GM19240 (cell line): ENCODE measurements around the gene AATK.
"Not testable (repeated sequence)": the region's sequence is repeated elsewhere in the genome, so short reads cannot be mapped to it uniquely, and the experiment has no call there.

Experiments
- DNase-seq: peaks from one replicate; pipeline ENCODE4 v3.0.0; 2011; ENCODE audit warnings: low spot score; ENCODE audit not compliant: insufficient read length

Gene AATK

DNA sequence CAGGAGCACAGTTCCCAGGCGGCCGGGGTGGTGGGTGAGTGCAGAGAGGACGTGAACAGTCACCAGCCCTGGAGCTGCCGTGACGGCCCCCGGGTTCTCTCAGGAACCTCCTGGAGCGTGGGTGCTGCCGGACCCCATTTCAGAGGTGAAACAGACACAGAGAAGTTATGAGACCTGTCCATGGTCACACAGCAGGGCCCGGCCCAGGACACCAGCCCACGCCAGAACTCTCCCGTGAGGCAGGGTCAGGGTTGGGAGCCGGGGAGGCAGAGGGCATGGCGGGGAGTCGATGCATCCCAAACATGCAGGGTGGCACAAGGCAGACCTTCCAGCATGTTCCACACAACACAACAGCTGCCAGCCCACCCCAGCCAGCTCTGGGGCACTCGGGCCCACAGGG lies 4.5 kb downstream of the AATK start:
- DNase-seq = no peak

GRCh38 chr17:81160747-81161453 lies 5.1 kb downstream of the AATK start:
- DNase-seq = no peak

GRCh38 chr17:81160306-81160705 lies 5.7 kb downstream of the AATK start:
- no peak for DNase-seq

GRCh38 chr17:81159611-81160265 lies 6.3 kb downstream of the AATK start:
- no peak for DNase-seq

- DNase-seq = no peak
Measured at GRCh38 chr17:81158688-81159590, 7.1 kb downstream of the AATK start.

DNA sequence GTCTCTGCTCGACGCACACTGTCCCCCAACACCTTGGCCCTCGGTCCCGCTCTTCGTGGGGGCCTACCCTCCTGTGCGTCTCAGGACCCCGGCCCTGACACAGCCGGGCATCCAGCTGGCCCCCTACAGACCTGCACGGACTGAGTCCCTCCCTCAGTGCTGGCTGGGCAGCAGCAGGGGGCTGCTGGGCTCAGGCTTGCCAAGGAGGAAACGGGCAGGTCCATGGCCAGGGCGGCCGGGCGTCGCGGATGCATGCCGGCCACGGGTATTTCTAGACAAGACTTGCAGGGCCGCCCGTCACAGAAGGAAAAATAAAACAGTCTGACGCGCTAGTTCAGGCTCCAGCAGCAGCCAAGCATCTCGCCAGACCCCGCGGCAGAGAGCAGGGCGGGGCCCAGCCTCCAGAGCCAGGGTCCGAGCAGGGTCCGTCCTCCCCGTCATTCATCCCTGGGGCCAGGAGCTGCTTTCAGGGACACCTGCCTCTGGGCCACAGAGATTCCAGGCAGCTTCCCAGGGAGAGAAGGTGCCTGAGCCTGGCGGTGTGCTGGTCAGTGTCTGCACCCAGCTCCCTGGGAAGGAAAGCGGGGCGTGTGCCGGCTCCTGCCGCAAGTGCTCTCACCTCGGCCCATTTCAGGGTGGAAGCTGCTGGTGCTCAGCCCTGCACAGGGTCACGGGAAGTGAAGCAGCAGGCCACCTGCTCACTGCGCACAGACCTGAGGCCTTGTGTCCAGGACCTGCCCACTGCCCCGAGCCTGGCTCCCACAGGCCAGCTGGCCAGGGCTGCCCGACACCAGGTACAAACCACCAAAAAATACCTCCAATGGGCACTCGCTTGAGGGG lies 8.0 kb downstream of the AATK start:
- DNase-seq = no peak

DNA sequence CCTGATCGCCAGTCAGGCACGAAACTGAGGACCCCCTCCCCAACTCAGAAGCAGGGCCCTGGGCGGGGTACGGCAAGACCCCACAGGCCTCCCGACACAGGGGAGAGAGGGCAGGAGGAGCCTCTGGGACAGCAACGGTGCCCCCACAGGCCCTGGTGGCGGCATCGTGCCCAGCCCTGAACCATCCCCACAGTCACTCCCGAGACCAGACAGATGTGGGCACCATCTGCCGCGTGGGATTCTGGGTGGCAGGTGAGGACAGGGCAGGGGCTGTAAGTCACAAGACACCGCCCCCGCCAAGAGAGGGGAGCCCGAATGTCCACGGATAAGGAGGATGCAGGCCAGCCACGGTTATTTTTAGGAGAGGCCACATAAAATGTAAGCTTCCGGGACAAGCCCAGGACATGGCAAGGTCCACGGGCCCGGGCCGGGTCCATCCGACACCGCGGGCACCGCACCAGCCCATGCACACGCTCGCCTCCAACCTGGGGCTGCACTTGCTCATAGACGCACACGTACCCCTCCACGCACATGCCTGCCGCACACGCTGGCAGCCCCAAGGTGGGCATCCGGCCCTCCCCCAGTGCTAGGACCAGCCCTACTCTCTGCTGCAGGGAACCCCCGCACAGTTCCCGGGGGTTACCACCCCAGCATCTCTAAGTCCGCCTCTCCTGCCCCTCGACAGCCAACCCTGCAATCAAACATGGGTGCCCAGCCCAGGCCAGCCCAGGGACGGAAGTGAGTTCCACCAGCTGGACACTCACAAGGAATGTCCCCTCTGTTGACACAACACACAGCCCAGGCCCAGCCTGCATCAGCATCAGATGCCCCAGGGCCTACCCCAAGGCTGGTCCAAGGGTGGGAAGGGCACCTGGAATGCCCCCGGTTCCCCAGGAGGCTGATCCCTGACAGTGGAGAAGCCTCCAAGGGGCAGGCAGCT lies 8.9 kb downstream of the AATK start:
- DNase-seq = no peak

DNA sequence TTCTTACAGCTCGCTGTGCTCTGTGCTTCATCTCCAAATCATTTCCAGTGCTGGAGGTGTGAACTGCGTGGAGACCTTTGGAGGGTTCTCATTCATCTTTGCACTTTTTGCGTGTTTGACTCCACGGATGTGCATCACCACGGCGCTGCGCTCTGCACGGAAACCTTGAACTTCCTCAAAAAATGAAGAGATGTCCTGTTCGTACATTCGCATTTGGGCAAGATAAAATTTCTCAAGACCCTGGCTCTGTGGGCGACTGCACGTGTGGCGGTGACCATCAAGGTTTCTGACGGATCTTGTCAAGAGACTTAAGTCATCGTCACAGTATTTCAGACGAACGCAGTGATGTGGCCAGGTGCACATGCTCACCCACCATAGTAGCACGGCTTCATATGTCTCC lies 11.1 kb downstream of the AATK start:
- DNase-seq = no peak

DNA sequence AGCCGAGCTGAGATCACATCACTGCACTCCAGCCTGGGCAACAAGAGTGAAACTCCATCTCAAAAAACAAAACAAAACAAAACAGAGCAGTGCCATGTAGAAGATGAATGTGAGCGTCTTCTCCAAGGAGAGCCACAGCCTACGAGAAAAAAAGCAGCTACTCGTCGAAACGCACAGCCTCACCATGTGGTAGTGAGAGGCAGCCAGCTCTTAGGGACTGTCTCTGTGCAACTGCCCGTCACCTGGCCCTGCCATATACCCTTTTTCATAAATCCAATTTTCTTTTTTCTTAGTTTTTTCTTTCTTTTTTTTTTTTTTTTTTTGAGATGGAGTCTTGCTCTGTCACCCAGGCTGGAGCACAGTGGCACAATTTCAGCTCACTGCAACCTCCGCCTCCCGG lies 12.0 kb downstream of the AATK start:
- not testable (repeated sequence) for DNase-seq

DNA sequence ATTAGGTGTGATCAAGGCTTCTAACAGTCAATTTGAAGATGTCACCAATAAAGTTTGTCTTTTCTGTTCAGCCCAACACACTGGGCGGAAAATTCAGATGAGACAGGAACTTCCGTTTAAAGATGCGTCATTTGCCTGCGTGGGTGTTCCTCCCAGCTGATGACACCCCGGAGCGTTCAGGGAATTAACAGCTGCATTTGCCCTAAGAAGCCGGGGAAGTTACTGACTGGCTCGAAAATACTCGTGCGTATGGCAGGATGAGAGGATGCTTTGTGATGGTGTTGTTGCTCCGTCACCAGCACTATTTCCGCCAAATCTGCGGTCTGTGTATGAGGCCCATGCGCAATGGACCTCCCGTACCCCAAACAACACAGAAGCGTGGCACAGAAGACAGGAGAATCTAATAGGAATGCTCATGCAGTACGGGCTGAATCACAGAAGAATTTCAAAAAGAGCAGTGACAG lies 12.6 kb downstream of the AATK start:
- DNase-seq = no peak

DNA sequence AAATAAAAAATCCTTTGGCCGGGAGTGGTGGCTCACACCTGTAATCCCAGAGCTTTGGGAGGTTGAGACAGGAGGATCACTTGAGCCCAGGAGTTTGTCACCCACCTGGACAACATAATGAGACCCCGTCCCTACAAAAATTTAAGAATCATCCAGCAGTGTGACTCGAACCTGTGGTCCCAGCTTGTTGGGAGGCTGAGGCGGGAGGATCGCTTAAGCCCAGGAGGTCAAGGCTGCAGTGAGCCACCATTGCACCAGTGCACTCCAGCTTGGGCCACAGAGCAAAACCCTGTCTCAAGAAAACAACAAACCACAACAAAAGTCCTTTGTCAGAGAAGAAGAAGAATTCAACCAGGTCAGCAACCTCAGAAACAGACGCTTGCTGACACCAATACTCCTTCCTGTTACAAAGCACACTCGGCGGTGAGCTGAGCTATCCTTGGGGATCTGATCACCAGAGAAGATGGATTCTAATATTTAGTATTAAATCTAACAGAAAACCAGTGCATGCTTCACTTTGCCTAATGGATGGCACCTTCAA lies 13.7 kb downstream of the AATK start:
- DNase-seq = no peak

DNA sequence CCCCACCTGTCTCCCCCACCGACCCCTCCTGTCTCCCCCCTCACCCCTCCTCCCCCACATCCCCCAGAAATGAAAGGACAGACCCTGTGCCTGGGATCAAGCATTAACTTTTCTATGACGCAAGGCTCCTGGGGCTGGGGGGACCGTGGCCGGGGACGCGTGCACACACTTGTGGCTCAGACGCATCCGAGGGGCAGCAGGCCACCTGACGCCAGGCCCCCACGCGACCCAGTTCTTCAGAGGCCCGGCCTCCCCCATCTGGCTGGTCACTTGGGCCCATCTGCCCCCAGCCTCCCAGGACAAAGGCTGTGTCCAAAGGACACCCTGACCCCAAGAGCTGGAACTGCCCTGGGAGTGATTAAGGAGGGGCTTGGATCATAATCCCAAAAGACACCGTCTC lies 14.7 kb downstream of the AATK start:
- DNase-seq = no peak

- DNase-seq = no peak
Measured at GRCh38 chr17:81150377-81151077, 15.5 kb downstream of the AATK start.

DNA sequence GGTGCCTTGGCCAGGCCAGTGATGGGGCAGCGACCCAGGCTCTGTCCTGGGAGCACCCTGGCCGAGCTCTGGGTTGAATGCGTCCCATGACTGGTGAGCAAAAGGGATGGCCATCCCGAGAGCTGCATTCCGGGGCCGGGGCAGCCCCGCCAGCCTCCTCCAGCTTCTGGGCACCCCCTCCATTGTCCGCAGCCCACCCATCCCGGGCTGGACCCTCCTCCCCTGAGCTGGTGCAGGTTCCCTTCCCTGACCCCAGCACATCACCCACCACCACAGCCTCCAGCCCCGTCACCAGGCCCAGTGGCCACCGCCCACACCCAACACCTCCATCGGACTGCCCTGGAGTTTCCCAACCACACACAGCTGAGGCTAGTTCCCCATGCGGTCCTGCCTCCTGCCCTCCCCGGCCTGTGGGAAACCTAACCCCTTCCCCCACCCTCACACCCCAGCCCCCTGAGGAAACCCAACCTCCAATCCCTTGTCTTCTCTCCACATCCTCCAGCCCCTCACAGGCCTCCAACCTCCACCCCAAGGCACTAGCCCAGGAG lies 17.0 kb downstream of the AATK start:
- no peak for DNase-seq

DNA sequence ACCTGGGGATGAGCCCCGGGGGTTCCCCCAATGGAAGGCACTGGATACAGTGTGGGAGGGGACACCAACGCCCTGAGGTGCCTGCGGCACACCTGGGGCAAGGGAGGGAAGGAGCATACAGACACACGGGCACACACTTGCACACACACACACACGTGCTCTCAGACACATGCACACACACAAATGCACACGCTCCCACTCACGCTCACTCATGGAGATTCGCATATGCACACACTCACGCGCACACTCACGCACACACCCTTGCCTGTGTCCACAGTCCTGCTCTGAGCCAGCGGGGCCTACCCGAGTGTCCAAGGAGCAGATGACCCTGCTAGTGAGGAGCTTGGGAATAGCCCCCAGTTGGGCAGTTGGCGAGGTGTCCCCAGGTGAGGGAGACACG lies 17.4 kb downstream of the AATK start:
- no peak for DNase-seq

DNA sequence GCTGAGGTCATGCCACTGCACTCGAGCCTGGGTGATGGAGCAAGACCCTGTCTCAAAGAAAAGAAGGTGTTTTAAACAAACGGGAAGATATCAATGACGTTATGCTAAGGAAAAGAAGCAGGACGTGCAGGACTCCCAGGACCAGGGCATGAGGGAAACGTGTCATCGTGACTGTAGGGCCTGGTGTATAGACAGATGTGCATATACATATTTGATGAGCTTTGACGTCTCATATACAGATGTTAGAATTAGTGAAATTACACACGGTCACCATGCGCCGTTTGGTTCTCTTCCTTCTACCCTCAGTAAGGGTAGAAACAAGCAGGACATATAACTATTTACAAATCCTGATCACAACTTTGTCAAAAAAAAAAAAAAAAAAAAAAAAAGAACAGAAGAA lies 18.3 kb downstream of the AATK start:
- DNase-seq = no peak

- not testable (repeated sequence) for DNase-seq
Measured at GRCh38 chr17:81146208-81146607, 19.8 kb downstream of the AATK start.

DNA sequence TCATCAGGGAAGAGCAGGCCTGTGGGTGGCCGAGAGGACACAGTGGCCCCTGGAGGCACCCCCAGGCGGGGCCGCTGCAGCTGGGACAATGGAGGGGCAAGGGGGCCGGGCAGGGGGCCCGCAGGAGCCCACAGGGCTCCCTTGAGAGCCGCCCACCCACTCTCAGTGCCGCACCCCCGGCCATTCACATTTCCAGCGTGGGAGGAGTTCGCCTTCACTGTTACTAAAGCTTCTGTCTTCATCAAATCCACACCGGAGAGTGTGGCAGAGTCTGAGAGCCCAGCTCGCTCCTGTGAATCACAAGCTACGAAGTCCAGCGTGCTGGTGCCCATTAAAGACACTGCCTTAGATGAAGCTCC lies 21.6 kb downstream of the AATK start:
- DNase-seq = no peak
